GM12872 (cell line): Measurements from ENCODE around the gene PCNX4.

Source experiments
- CTCF ChIP-seq: IDR thresholded peaks from 3 replicates; pipeline ENCODE4 v1.5.1; 2011; ENCODE audit warnings: low read depth, mild to moderate bottlenecking, low read length, moderate library complexity; ENCODE audit not compliant: insufficient read depth

The PCNX4 gene

GRCh38 chr14:60093606-60094005 lies 1.9 kb downstream of the PCNX4 start:
- TF ChIP-seq CTCF: no peak

- no peak for TF ChIP-seq CTCF
Observed at GRCh38 chr14:60094306-60094897, 2.7 kb downstream of the PCNX4 start.

GRCh38 chr14:60095231-60095630 lies 3.5 kb downstream of the PCNX4 start:
- TF ChIP-seq CTCF: no peak

GRCh38 chr14:60095781-60096450 lies 4.2 kb downstream of the PCNX4 start:
- no peak for TF ChIP-seq CTCF

GRCh38 chr14:60097974-60098373 lies 6.3 kb downstream of the PCNX4 start:
- no peak for TF ChIP-seq CTCF

GRCh38 chr14:60101786-60102185 lies 10.1 kb downstream of the PCNX4 start:
- no peak for TF ChIP-seq CTCF

GRCh38 chr14:60102389-60102788 lies 10.7 kb downstream of the PCNX4 start:
- no peak for TF ChIP-seq CTCF
